Fibroblast of skin of right quadriceps (primary cell): ENCODE results near the gene CMIP.
"Not testable (repeated sequence)": the region's sequence is repeated elsewhere in the genome, so short reads cannot be mapped to it uniquely, and the experiment has no call there.

Experiments
- DNase-seq: peaks from one replicate; pipeline ENCODE4 v3.0.0-alpha.2; 2013

Gene CMIP

GRCh38 chr16:81520560-81521135, 76.0 kb downstream of the CMIP start:
- DNase-seq = no peak

DNA sequence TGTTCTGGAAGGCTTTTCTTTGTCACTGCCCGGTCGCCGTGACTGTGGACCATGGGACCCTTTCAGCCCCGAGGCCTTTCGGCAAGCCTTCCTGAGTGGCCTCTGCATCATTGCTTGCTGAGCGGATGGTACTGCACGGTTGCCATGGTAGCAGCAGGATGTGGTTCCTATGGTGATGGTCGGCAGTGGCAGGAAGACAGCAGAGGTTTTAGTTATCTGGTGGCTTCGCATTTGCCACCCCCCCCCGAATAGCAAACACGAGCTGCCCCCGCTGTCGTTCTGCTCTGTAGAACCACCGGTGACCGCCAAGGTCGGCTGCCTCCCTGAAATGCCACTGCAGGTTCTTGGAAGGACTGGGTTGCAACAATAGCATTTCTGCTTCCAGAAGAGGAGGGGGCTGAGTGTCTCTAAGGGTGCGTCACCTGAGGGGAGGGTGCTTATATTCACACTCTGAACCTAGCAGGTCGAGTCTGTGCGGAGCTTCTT, 76.6 kb downstream of the CMIP start:
- no peak for DNase-seq

- no peak for DNase-seq
These were observed 77.6 kb downstream of the CMIP start for GRCh38 chr16:81522108-81522701.

- DNase-seq = not testable (repeated sequence)
These were observed 78.2 kb downstream of the CMIP start for GRCh38 chr16:81522851-81523250.

DNA sequence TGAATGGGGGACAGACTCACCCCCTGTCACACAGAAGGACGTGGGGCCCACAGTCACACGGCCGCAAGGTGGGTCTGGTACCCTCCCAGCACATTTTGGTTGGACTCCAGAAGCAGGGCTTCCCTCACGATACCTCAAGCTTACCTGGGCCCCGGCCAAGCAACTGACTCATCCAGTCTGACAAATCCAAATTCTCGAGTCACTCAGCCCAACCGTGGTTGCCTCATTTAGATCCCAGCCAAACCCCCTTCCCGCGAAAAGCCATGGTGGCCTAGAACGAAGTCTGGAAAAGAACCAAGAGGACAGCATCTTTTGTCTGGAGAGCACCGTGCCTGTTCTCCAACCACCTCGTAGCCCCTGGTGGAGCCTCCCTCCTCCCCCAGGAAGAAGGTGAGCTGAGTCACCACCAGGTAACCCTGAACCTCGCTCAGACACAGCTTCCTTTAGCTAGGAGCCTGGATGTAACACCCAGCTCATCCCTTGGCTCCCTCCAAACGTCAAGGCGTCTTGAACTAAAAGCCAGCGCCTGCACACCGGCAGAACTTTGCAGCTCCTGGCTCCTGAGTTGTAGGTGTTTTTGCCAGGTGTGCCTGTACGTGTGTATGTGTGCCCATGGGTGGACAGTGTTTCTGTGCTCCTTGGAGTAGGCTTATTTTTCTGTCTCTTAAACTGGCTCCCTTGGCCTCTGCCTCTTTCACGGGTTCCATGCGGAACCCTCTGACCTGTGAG, 78.9 kb downstream of the CMIP start:
- DNase-seq = peak; percentile 84

GRCh38 chr16:81524382-81524781, 79.8 kb downstream of the CMIP start:
- no peak for DNase-seq

GRCh38 chr16:81524885-81525284, 80.3 kb downstream of the CMIP start:
- not testable (repeated sequence) for DNase-seq

- peak; percentile 26 for DNase-seq
These were observed 81.6 kb downstream of the CMIP start for GRCh38 chr16:81526199-81526598.

DNA sequence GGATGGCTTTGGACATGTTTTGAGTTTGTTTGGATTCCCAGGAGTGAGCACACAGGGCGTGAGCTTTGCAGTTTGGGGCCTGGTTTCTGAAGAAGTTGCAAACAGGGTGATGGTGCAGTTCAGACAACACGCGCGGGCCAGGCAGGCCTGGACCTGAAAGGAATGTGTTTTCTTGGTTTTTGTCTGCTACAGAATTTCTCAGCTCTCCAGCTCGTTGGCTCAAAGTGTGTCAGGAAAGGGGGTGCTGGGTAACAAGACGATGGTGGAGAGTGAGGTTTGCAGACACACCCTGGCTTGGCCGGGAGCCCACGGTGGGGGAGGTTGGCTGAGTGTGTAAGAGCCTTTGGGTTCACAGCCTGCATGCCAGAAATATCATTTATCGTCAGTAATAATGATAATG, 82.3 kb downstream of the CMIP start:
- peak; percentile 76 for DNase-seq

GRCh38 chr16:81527477-81528178, 83.0 kb downstream of the CMIP start:
- DNase-seq = no peak

- no peak for DNase-seq
These were observed 83.6 kb downstream of the CMIP start for GRCh38 chr16:81528256-81528655.

GRCh38 chr16:81530296-81530721, 85.7 kb downstream of the CMIP start:
- DNase-seq = no peak

GRCh38 chr16:81530814-81531213, 86.2 kb downstream of the CMIP start:
- no peak for DNase-seq

DNA sequence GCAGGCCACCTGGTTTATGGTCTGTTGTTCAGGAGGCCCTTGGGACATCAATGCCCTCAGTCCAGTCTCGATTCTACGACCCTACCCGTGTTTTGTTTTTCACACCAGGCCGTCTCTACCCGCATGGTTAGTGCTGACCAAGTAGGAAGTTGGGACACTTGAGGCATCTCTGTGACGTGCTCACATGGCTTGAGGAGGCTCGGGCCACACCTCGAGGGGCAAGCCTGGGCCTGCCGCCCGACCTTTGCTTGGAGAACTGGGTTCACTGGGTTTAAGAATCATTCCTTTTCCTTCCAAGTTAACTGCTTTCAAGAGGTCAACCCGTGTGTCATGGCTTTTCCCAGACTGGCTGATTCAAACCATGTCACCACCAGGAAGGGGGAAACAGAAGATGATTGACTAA, 86.8 kb downstream of the CMIP start:
- DNase-seq = no peak

GRCh38 chr16:81532491-81533174, 88.0 kb downstream of the CMIP start:
- DNase-seq = no peak

GRCh38 chr16:81533175-81533507, 88.5 kb downstream of the CMIP start:
- DNase-seq = no peak

GRCh38 chr16:81535679-81536360, 91.2 kb downstream of the CMIP start:
- no peak for DNase-seq

DNA sequence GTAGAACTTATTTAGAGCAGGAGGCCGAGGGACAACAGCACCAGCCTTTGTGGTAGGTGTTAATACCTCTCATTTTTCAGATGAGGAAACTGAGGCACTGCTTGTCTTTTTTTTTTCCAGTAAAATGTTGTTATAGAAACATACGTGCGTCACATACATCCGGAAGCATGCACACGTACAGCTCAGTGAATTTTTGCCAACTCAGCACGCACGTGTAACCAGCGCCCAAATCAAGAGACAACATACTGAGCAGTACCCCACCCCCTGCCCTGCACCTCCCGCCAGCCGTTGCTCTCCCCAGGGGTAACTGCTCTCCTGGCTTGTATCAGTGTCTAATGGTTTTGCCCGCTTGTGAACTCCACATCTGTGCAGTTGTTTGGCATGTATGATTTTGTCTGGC, 92.0 kb downstream of the CMIP start:
- no peak for DNase-seq

- DNase-seq = peak; percentile 68
These were observed 93.3 kb downstream of the CMIP start for GRCh38 chr16:81537721-81538561.

DNA sequence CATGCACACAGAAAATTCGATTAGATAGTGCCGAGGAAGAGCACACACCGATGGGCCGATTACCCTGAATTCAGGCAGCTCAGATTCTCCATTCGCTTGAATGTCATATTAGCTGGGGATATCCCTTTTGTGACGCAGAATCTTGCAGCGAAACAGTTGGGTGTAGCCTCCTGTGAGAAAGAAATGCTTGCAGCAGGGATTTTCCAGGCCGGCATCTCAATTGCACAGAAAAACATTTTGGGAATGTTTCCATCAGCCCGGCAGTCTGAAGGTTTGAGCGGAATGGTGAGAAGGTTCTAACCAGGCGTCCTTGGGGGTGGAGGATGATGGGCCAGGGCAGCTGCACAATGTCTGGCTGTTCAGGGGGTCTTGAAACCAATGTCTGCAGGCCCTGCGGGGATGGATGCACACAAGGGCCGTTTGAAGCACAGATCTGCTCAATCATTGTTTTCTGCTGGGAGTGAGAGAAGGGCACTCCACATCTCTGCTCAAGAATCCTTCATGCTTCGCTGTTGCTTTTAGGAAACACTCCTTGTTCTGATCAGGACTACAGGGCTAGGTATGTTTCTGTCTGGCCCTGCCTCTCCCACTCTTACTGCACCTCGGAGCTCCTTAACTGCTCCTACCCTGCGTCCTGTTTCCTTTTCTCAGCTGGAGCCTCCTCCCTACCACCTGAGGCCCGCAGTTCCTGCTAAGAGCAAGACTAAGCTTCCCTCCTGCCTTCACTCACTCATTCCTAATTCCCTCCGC, 94.6 kb downstream of the CMIP start:
- DNase-seq = no peak
